Dendritic cell treated with granulocyte-macrophage colony-stimulating factor and Interleukin-4, amounts not matched to agents 40 ng/mL and 50 ng/mL, for 4 days (primary cell): Measurements from ENCODE around the gene NFATC2.

Experiments used
- H3K27ac Mint-ChIP-seq: one replicate; pipeline ENCODE4 v1.8.0; 2022; ENCODE audit warnings: mild to moderate bottlenecking, mixed read lengths
- H3K27me3 Mint-ChIP-seq: one replicate; pipeline ENCODE4 v1.8.0; 2022; ENCODE audit warnings: mild to moderate bottlenecking, mixed read lengths
- H3K36me3 Mint-ChIP-seq: one replicate; pipeline ENCODE4 v1.8.0; 2022; ENCODE audit warnings: low read depth, mixed read lengths
- H3K4me1 Mint-ChIP-seq: one replicate; pipeline ENCODE4 v1.8.0; 2022; ENCODE audit warnings: low read depth, mixed read lengths
- H3K4me3 Mint-ChIP-seq: one replicate; pipeline ENCODE4 v1.8.0; 2022; ENCODE audit warnings: mild to moderate bottlenecking, moderate library complexity, mixed read lengths
- H3K9me3 Mint-ChIP-seq: one replicate; pipeline ENCODE4 v1.8.0; 2022; ENCODE audit warnings: mixed read lengths
- intact Hi-C: fragments of 100-400 bp; cut with micrococcal nuclease; formaldehyde crosslinking; loops from one replicate; pipeline ENCODE4 v1.15.0; 2022

Gene NFATC2

DNA sequence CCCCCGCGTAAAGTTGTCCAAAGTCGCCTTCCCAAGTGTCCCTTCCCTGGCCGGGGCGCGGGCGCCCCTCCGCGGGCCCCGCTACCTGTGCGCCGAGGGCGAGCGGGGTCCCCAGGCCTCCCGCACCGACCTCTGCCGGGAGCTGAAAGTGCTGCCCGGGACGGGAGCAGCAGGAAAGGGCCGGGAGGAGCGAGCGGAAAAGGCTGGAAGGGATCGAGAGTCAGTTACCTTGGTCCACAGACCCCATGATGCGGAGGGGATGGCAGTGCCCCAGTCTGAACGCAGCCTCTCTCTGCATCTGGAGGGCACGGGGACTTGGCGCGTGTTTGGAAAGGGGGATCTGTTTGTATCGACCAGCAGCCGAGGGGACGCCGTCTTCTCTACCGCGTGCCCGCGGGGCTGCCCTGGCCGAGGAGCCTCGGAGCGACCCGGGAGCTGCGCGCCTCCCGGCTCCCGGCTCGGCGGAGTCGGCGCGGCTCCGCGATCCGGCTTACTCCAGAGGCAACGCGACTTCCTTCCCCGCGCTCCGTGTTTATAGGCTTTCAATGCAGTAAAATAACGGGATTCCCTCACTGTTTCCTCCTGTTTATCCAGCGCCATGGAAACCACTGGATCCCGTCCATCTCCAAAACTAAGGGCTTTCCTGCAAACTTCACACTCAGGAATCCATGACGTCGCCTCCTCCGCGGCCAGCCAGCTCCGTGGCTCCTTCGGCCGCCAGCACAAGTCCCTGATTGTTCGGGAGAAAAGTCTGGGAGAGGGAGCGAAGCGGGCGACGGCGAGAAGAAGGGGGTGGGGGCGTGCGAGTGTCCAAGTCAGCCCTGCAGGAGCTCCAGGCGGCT, 20.0 kb upstream of the NFATC2 start:
- Mint-ChIP-seq H3K36me3 (no peaks in the 10 kb centered on the region), H3K9me3 (no peaks in the 10 kb centered on the region), H3K27me3 (peaks cover 73% of the 10 kb centered on the region), H3K4me3 (peak overlapping the region; percentile 30), H3K27ac (no peak overlapping the region), H3K4me1 (peaks cover 35% of the 10 kb centered on the region)
- intact Hi-C loops, result no loop called here

DNA sequence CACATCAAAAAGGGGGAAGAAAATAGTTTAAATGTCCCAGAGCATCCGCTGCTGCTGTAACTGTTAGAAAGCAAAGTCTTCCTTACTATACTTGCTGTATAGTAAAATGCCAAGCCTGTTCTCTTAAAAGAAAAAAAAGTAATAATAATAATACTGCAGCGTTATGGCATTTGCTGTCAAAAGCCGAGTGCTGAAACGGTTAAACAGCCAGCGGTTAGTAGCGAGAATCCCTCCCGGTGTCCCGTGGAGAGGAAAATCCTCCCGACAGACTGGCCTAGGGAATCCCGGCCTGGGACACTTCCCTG, 19.5 kb upstream of the NFATC2 start:
- Mint-ChIP-seq H3K27me3 (peaks cover 73% of the 10 kb centered on the region), H3K9me3 (no peaks in the 10 kb centered on the region), H3K36me3 (no peaks in the 10 kb centered on the region), H3K4me3 (no peak overlapping the region), H3K4me1 (peaks cover 35% of the 10 kb centered on the region), H3K27ac (no peak overlapping the region)
- intact Hi-C loops, result no loop called here

DNA sequence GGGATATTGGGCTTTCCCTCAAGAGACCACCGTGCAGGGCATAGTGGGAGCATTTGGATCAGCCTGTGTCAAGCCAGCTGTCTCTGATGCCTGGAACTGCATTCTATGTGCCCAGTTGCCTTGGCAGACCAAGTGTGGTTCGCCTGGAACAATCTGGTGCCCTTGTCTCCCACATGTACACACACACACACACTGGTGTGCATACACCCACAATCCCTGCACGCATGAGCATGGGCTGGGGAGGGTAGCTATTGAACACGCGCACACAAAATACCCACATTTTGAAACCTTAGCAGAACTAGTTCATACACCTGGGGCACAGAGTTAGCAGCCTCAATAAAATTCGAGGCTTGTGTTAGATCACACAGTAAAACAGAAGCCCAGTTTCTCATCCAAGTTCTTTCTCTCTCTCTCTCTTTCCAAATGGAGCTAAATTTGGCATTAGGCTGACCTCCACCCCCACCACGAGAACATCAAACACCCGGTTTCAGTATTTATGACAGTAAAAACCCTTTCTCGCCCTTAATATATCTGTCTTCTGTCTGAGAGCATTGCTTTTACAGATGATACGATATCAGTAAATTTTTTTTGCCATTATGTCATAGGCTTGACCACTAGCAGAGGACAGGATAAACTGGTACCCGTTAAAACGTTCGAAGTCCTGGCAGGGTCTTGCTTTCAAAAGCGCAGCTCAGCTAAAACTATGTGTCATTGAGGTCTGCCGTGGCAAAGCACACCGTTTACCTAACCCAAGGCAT, 18.2 kb upstream of the NFATC2 start:
- Mint-ChIP-seq H3K4me3 (no peak overlapping the region), H3K9me3 (no peaks in the 10 kb centered on the region), H3K36me3 (no peaks in the 10 kb centered on the region), H3K27ac (no peak overlapping the region), H3K27me3 (peaks cover 69% of the 10 kb centered on the region), H3K4me1 (peaks cover 30% of the 10 kb centered on the region)
- intact Hi-C loops, result no loop called here

DNA sequence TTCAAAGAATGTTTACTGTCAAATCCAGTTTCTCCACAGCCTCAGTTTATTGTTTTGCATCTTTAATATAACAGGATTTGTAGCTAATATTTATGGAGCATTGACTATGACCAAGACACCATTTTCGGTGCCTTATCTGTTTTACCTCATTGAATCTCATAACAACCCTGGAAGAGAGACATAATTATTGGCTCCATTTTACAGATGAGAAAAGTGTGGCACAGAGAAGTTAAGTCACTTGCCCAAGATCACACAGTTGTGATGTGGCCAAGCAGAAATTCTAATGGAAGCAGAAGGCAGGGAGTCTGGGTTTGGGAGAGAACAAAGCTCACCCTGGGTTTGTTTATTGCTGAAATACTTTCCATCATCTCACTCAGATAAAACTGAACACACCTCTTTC, 17.5 kb upstream of the NFATC2 start:
- intact Hi-C loops, result no loop called here
- peaks cover 66% of the 10 kb centered on the region for H3K27me3 Mint-ChIP-seq
- H3K4me3 Mint-ChIP-seq, result no peak overlapping the region
- H3K27ac Mint-ChIP-seq, result no peak overlapping the region
- no peaks in the 10 kb centered on the region for H3K9me3 Mint-ChIP-seq
- H3K36me3 Mint-ChIP-seq, result no peaks in the 10 kb centered on the region
- H3K4me1 Mint-ChIP-seq, result peaks cover 27% of the 10 kb centered on the region

DNA sequence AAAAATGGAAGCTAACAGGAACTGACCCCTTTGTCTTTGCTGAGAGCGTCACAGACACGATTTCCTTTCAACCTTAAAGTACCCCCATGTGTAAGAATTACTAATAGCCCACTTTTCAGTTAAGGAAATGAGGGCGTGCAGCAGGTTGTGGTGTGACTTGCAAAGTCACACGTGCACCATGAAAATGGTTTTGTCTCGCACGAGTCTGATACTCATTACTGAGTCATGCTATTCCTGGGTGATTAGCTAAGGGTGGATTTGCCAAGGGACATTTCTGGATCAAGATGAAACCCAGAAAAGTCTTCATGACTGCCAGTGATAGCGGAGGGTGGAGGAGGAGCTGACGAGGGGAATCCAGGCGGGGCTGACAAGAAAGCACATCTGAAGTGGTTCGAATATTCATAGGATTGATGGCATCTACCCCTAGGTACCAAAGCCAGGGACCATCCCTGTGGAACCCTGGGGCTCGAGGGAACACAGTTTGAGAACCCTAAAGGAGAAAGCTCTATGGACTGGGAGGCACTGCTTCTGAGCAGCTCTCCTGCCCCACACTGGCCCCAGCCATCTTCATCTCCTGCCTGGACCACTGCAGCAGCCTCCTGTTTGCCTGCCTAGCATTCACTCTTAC, 12.1 kb upstream of the NFATC2 start:
- H3K27me3 Mint-ChIP-seq, result peaks cover 29% of the 10 kb centered on the region
- no peaks in the 10 kb centered on the region for H3K4me1 Mint-ChIP-seq
- H3K9me3 Mint-ChIP-seq, result no peaks in the 10 kb centered on the region
- no peaks in the 10 kb centered on the region for H3K36me3 Mint-ChIP-seq
- no peak overlapping the region for H3K27ac Mint-ChIP-seq
- no peak overlapping the region for H3K4me3 Mint-ChIP-seq
- intact Hi-C loops, result no loop called here

DNA sequence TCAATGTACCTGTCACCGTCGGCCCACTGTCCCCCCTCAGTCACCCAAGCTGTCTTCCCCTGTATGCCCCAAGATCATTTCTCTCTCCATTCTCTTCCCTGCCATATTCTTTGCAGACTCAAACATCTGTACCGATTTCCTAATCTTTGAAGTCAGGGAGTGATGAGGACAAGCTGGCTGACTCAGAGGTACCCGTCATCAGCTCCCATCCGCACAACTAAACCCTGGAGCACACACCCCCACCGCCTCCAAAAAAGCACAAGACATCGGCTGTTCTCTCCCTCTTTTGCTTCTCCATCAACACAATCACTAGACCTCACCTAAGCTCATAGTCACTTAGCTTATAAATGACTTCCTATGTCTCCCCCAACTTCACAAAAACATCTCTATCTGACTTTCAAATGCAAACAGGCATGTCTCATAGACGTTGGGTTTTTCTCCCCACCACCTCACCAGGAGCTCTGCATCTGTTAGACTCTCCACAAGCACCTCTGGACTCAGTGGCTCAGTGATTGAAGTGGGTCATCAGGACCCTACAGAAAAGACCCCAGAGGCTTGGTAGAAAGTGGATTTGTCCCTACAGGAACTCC, 11.5 kb upstream of the NFATC2 start:
- Mint-ChIP-seq H3K27ac (no peak overlapping the region), H3K9me3 (no peaks in the 10 kb centered on the region), H3K27me3 (peaks cover 25% of the 10 kb centered on the region), H3K4me3 (no peak overlapping the region), H3K4me1 (no peaks in the 10 kb centered on the region), H3K36me3 (no peaks in the 10 kb centered on the region)
- intact Hi-C loops, result no loop called here

DNA sequence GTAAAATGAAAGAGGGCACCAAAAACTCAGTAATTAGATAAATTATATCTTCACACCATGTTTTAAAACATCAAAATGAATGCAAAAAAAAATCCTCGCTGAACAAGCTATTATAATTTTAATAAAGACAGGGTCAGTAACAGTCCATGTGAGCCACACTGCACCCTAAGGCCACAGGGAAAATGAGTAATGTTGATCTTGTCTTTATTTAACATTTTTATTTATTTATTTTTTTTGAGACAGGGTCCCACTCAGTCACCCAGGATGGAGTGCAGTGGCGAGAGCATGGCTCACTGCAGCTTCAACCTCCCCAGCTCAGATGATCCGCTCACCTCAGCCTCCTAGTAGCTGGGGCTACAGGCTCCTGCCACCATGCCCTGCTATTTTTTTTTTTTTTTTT, 8.7 kb upstream of the NFATC2 start:
- no peak overlapping the region for H3K27ac Mint-ChIP-seq
- H3K4me3 Mint-ChIP-seq, result no peak overlapping the region
- H3K9me3 Mint-ChIP-seq, result no peaks in the 10 kb centered on the region
- intact Hi-C loops, result no loop called here
- H3K4me1 Mint-ChIP-seq, result peaks cover 4% of the 10 kb centered on the region
- H3K27me3 Mint-ChIP-seq, result peaks cover 35% of the 10 kb centered on the region
- H3K36me3 Mint-ChIP-seq, result no peaks in the 10 kb centered on the region

DNA sequence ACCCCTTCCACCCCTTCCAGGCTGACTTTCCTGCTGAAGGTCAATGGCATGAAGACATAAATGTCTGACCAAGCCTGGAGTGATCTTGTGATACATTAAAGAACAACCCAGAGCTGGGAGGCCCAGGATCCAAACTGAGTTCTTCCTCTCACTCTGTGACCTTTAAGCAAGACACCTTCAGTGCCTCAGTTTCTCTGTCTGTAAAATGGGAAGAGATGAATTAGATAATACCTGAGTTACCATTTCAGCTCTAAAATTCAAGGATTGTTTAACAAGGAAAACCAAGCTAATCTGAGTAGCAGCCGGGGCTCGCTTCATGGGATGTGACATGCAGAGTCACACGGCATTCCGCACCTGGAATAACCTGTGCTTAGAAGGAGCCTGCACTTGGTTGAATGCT, 7.0 kb upstream of the NFATC2 start:
- H3K4me3 Mint-ChIP-seq, result no peak overlapping the region
- H3K27me3 Mint-ChIP-seq, result peaks cover 40% of the 10 kb centered on the region

DNA sequence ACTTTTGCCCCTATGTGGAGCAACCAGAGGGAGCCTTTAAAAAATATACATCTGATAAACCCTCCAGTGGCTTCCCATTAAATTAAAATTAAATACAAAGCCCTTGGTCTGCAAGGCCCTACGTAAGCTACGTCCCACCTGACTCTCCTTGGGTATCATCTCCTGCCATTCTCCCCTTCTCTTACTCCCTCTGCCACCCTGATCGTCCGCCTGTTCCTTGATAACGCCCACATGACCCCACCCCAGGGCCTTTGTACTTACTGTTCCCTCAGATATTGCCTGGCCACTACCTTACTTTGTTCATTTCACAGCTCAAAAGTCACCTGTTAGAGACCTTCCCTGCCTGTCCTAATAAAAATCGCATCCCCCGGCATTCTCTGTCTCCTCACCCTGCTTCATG, 5.4 kb upstream of the NFATC2 start:
- intact Hi-C loops, result no loop called here
- H3K36me3 Mint-ChIP-seq, result no peaks in the 10 kb centered on the region
- H3K4me3 Mint-ChIP-seq, result no peak overlapping the region
- H3K27me3 Mint-ChIP-seq, result peaks cover 46% of the 10 kb centered on the region
- no peaks in the 10 kb centered on the region for H3K9me3 Mint-ChIP-seq
- no peak overlapping the region for H3K27ac Mint-ChIP-seq
- peaks cover 9% of the 10 kb centered on the region for H3K4me1 Mint-ChIP-seq

More for the DNA sequence above, 7.0 kb upstream of the NFATC2 start:
- H3K36me3 Mint-ChIP-seq, result no peaks in the 10 kb centered on the region
- H3K27ac Mint-ChIP-seq, result no peak overlapping the region
- intact Hi-C loops, result no loop called here
- no peaks in the 10 kb centered on the region for H3K9me3 Mint-ChIP-seq
- peaks cover 4% of the 10 kb centered on the region for H3K4me1 Mint-ChIP-seq

DNA sequence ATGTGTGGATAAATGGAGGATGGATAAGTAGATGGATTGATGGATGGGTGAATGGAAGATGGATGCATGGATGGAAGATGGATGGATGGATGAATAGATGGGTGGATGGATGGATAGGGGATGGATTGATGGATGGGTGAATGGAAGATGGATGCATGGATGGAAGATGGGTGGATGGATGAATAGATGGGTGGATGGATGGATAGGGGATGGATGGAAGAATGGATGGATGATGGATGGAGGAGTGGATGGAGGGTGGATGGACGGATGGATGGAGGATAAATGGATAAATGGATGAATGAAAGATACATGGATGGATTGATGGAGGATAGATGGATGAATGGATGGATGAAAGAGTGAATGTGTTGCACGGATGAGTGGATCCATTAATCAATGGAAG, 3.0 kb upstream of the NFATC2 start:
- no peak overlapping the region for H3K27ac Mint-ChIP-seq
- peaks cover 53% of the 10 kb centered on the region for H3K27me3 Mint-ChIP-seq
- H3K4me1 Mint-ChIP-seq, result peaks cover 26% of the 10 kb centered on the region
- intact Hi-C loops, result no loop called here
- H3K4me3 Mint-ChIP-seq, result no peak overlapping the region
- H3K36me3 Mint-ChIP-seq, result no peaks in the 10 kb centered on the region
- H3K9me3 Mint-ChIP-seq, result no peaks in the 10 kb centered on the region

DNA sequence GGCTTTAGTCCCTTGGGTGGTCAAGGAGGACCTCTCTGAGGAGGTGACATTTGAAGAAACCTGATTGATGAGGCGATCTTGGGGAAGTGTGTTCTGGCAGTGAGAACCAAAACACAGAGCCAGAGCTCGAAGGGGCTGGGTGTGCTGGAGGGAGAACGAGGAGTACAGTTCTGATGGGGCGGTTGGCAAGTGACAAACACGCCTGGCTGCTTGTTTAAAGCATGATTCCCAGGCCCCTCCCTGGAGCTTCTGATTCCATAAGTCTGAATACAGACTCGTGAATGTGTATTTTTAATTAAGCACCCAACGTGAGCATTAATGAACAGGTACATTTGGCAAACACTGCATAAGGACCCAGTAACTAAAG, 886 bp upstream of the NFATC2 start:
- peaks cover 42% of the 10 kb centered on the region for H3K4me1 Mint-ChIP-seq
- H3K9me3 Mint-ChIP-seq, result no peaks in the 10 kb centered on the region
- H3K27ac Mint-ChIP-seq, result peak overlapping the region; percentile 3
- peaks cover 59% of the 10 kb centered on the region for H3K27me3 Mint-ChIP-seq
- no peak overlapping the region for H3K4me3 Mint-ChIP-seq
- peaks cover 6% of the 10 kb centered on the region for H3K36me3 Mint-ChIP-seq
- intact Hi-C loops, result loop anchor here (5.0 kb wide), 1 partner anchor 41 kb away; no protein-coding TSS in a partner anchor

DNA sequence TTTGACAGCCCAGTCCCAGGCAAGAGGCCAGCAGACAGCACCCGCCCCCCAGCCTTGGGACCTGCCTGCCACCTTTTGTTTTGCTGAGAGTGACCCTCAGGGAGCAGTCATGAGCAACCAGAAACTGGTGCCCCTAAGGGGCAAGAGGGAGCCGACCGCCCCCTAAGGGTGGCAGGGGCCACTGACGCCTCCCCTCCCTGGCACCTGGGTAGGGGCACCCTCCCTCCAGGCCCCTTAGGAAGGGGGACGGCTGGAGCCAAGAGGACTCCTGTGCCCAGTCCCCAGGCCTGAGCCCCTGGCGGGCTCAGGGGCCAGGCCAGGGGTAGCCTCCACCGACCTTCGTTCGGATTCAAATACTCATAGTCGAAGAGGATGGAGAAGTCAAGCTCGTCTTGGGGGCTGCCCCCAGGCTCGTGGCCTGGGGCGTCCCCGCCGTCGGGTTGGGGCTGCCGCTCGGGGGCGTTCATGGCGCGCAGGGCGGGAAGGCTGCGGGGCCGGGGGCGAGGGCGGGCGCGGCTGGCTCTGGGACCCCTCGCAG, 417 bp downstream of the NFATC2 start:
- H3K36me3 Mint-ChIP-seq, result peaks cover 19% of the 10 kb centered on the region
- H3K4me3 Mint-ChIP-seq, result peak overlapping the region; percentile 94
- peak overlapping the region; percentile 90 for H3K27ac Mint-ChIP-seq
- intact Hi-C loops, result loop anchor here (5.0 kb wide), 1 partner anchor 40 kb away; no protein-coding TSS in a partner anchor
- peaks cover 40% of the 10 kb centered on the region for H3K4me1 Mint-ChIP-seq
- peaks cover 8% of the 10 kb centered on the region for H3K9me3 Mint-ChIP-seq
- H3K27me3 Mint-ChIP-seq, result peaks cover 55% of the 10 kb centered on the region

DNA sequence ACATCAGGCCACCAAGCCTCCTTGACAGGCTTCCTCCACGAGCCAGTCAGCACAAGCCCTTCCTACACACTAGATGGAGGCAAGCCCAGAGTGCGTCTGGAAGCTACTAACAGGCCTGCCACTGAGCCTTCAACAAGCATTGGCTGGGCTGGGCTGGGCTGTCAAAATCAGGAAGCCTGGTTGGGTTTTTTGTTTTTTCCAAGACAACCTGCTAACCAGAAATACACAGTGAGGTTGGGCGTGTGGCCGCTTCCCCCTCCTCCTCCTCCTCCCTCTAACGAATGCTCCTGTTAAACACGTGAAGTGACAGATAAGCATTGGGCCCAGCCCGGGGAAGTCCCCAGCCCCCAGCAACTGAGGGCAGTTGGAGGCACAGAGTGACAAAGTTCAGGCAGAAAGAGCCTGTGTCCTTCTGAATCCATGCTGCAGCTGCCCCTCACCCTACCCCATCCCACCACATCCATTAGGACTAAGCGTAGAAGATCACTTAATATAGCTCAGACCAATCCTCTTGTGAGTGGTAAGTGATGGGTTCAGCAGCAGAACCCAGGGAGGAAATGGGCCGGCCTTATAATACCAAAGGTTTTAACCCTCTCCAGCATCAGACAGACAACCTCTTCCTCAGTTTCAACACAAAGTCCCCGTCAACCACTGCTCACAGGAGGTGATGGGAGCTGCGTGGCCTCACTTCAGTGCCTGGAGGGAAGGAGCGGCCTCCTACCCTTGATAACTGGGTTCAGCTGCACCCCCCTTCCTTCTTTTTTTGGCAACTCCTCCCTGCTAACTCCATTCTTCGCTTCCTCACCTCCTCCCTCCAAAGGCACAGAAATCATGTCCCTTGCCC, 1.1 kb downstream of the NFATC2 start:
- H3K36me3 Mint-ChIP-seq, result peaks cover 25% of the 10 kb centered on the region
- H3K27ac Mint-ChIP-seq, result peak overlapping the region; percentile 90
- H3K4me1 Mint-ChIP-seq, result peaks cover 47% of the 10 kb centered on the region
- H3K27me3 Mint-ChIP-seq, result peaks cover 49% of the 10 kb centered on the region
- H3K9me3 Mint-ChIP-seq, result peaks cover 8% of the 10 kb centered on the region
- H3K4me3 Mint-ChIP-seq, result peak overlapping the region; percentile 94
- intact Hi-C loops, result loop anchor here (1.0 to 5.0 kb wide), 3 partner anchors 9 to 54 kb away; no protein-coding TSS in a partner anchor
